Measurements from ENCODE around the gene SLC22A3. TPM values are rescaled to one million over a fixed set of nuclear protein-coding genes. Genes with fewer than 3 reads are reported as not detected.

Gene SLC22A3, protein sequence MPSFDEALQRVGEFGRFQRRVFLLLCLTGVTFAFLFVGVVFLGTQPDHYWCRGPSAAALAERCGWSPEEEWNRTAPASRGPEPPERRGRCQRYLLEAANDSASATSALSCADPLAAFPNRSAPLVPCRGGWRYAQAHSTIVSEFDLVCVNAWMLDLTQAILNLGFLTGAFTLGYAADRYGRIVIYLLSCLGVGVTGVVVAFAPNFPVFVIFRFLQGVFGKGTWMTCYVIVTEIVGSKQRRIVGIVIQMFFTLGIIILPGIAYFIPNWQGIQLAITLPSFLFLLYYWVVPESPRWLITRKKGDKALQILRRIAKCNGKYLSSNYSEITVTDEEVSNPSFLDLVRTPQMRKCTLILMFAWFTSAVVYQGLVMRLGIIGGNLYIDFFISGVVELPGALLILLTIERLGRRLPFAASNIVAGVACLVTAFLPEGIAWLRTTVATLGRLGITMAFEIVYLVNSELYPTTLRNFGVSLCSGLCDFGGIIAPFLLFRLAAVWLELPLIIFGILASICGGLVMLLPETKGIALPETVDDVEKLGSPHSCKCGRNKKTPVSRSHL
- 0.12 and 0.16 TPM in 2 replicates for total RNA-seq

DNA sequence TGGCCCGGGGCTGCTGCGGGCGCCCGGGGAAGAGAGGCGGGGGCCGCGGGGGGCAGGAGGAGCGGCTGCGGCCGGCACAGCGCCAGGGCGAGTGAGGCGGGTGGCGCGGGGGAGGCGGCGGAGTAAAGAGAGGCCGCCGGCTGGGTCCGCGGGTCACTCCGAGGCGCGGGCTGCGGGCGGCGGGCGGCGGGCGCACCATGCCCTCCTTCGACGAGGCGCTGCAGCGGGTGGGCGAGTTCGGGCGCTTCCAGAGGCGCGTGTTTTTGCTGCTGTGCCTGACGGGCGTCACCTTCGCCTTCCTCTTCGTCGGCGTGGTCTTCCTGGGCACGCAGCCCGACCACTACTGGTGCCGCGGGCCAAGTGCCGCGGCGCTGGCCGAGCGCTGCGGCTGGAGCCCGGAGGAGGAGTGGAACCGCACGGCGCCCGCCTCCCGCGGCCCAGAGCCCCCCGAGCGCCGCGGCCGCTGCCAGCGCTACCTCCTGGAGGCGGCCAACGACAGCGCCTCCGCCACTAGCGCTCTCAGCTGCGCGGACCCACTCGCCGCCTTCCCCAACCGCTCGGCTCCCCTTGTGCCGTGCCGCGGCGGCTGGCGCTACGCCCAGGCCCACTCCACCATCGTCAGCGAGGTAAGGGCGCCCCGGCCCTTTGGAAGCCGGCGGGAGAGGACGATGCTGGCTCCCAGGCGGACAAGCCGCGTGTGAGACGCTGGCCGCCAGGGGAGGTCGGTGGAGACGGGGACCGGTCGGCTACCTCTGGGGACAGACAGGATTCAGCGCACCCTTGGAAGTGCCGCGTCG is at the start of gene SLC22A3:
Gene SLC22A3, plus strand, starts transcription at position 156 of the 797 bp plus-strand sequence. Its CDS starts 42 bp downstream, at position 198.

Other genes with a start within 250 kb of the SLC22A3 start
- gene SLC22A1, start 226.6 kb upstream of the SLC22A3 start, total RNA-seq: 0.12 and 0.49 TPM in 2 replicates
- gene SLC22A2, start 89.6 kb upstream of the SLC22A3 start, total RNA-seq: not detected in 2 replicates